MV-4-11 (cell line): ENCODE data around the gene HELLS.
A peak's percentile ranks its signal among the peaks of the same experiment; 100 is the strongest.
"Not testable (repeated sequence)": the region's sequence is repeated elsewhere in the genome, so short reads cannot be mapped to it uniquely, and the experiment has no call there.

Source experiments
- DNase-seq: peaks from one replicate; lab custom pipeline; 2025; lab: John Stamatoyannopoulos, UW

HELLS gene

DNA sequence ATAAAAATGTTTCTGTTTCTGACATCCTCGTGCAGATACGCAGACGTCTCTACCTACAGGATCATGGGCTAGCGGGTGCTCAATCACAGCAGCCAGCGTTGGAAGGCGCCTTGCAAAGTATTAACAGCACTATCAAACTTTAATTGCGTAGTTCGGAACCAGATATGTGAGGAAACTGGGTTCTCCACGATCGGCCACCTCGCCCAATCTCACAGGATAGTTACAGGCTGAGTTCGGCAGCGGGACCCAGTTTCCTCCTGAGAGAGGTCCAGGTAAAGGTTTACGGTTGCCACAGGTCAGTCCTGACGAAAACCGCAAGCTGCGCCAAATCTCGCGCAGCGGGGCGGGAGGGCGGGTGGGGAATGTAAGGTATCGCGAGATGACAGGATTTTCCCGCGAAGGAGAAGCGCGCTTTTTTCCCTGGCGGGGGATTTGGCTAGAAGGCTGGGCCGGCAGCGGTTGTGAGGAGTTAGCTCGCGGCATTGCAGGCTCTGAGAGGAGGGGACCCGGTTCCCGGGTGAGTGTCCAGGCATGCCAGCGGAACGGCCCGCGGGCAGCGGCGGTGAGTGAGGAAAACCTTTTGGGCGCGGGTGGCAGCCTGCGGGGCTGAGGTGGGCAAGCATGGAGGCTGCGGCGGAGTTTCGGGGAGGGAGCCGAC lies at the start of gene HELLS:
Gene HELLS (plus strand): TSS at position 398 of the 658 bp plus-strand sequence. CDS start 134 bp downstream, at position 532.
- DNase-seq: peak; percentile 69

DNA sequence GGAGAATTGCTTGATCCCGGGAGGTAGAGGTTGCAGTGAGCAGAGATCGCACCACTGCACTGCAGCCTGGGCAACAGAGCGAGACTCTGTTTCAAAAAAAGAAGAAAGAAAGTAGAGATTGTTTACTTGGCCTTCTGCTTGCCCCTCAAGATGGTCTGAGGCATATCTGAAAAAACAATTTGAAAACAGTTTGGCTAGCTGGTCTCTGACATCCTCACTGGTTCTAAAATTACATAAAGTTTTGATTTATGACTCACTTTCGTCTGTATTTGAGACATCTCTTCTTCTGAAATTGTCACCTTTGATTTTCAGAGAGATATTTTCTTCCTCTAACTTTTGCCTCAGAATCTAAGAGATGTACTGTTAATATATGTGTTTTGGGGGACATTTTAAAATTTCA lies 49.6 kb upstream of the HELLS start:
- no peak for DNase-seq

DNA sequence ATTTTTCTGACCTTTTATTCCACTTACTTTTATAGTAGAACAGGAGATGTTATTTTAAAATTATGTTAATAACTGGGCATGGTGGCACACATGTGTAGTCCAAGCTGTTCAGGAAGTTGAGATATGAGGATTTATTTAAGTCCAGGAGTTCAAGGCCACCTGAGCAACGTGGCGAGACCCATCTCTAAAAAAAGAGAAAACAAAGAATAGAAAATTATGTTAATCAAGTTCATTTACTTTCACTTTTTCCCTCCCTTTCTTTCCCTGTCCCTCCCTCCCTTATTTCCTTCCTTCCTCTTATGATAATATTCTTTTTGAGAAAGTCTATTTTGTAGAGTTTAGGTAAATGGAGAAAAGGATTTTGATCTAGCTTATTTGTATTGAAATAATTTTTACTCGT lies 48.9 kb upstream of the HELLS start:
- no peak for DNase-seq

DNA sequence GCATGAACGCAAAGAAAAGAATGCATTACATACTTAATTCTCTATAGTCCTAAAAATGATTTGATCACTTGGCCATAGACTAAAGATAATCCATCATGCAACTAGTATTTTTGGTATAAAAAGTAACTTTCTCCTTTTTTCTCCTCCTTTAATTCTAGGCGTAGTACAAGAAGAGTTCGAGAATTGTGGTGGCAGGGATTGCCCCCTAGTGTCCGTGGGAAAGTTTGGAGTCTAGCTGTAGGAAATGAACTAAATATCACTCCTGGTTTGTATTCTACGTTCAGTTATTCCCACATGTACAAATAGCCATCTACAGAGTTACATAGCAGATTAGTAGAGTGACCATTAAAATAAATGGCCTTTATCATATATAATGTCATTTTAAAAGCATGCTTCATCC lies 45.5 kb upstream of the HELLS start:
- DNase-seq: no peak

DNA sequence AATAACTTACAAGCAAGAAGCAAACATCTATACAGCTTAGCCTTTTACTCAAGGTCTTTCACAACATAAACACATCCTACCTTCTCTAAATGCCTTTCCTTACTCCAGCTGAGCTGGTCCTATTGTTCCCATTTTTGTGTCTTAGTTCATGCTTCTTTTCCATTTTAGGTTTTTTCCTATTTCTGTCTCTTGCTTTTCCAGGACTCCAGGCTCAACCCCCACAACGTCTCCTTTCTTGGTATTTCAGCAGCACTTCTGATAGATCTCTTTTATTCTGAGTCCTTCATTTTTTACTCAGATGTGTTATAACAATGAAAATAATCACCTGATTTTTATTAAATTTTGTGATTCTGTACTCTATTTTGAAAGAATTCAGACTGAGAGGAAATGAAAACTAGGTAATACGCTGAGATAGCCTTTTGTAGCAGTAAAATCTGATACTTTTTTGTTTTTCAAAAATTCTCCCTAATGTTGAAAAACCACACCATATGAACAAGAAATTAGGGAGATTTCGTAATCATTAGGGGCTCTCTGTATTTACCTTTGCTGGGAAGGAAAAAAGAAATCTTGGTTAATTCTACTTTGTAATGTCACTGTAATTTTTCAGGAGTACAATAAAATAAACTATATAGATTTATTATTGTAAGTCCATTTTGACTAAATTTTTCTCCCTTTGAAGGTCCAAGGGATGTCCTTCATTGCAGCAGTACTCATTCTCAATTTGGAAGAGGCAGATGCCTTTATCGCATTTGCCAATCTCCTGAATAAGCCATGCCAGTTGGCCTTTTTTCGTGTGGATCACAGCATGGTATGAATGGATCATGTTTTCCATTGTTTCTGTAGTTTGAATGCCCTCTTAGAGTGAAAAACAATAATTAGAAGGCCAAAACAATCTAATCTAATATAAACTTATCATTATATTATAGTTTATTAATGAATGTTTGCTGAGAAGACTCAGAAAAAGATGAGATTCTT lies 24.0 kb upstream of the HELLS start:
- no peak for DNase-seq

DNA sequence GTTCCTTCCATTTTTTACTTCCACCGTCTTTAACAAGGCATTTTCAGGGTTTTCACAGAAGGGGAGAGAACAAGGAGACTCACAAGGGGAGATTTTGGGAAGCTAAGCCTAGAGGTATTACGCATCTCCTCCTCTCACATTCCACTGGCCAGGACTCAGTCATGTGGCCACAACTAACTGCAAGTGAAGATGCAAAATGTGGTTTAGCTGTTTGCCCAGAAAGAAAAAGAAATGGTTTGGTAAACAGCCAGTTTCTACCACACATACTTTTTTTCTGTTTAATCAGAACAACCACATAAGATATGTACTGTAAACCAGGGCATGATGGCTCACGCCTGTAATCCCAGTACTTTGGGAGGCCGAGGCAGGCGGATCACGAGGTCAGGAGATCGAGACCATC lies 21.4 kb upstream of the HELLS start:
- no peak for DNase-seq

DNA sequence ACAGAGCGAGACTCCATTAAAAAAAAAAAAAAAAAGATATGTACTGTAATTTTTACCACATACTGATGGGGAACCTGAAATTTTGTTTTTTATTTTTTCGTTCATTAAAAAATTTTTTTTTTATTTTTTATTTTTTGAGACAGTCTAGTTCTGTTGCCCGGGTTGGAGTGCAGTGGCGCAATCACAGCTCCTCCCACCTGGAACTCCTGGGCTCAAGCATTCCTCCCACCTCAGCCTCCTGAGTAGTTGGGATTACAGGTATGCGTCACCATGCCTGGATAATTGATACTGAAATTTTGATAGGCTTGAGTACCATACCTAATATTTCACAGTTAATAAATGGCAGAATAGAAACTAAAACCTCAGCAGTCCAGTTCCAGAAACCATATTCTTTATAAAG lies 20.9 kb upstream of the HELLS start:
- no peak for DNase-seq

DNA sequence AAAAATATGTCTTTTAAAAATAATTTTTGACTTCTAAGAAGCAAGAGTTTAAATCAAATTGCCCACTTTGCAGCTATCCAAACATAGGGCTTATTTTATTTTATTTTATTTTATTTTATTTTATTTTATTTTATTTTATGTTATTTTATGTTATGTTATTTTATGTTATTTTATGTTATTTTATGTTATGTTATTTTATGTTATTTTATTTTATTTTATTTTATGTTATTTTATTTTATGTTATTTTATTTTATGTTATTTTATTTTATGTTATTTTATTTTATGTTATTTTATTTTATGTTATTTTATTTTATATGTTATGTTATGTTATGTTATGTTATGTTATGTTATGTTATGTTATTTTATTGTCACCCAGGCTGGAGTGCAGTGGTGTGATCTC lies 14.0 kb upstream of the HELLS start:
- not testable (repeated sequence) for DNase-seq

DNA sequence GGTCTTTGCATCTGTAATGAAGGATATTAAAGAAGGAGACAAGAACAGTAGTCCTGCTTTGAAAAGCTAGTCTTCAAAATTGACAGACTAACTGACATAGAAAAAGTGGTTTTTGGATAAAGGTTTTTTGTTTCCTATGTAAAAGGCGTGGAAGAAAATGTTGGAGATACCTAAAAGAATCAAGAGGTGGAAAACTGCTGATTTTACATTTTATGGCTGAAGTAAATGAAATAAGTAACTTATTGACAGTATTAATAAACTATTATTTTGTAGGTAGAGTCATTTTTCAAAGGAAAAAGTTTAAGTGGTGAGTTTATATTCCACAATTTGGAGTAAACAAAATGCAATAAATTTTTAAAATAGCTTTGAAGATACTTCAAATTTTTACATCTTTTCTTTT lies 12.6 kb upstream of the HELLS start:
- no peak for DNase-seq

DNA sequence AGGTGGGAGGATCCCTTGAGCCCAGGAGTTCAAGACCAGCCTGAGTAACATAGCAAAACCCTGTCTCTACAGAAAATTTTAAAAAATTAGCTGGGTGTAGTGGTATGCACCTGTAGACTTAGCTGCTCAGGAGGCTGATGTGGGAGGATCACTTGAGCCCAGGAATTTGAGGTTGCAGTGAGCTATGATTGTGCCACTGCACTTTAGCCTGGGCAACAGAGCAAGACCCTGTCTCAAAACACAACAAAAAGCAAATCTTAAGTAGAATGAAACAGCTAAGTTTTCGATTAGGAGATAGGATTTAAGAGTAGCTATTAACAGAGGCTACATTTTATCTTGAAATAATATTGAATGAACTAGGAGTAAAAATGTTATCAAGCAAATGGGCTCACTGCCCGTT lies 3.3 kb upstream of the HELLS start:
- not testable (repeated sequence) for DNase-seq

DNA sequence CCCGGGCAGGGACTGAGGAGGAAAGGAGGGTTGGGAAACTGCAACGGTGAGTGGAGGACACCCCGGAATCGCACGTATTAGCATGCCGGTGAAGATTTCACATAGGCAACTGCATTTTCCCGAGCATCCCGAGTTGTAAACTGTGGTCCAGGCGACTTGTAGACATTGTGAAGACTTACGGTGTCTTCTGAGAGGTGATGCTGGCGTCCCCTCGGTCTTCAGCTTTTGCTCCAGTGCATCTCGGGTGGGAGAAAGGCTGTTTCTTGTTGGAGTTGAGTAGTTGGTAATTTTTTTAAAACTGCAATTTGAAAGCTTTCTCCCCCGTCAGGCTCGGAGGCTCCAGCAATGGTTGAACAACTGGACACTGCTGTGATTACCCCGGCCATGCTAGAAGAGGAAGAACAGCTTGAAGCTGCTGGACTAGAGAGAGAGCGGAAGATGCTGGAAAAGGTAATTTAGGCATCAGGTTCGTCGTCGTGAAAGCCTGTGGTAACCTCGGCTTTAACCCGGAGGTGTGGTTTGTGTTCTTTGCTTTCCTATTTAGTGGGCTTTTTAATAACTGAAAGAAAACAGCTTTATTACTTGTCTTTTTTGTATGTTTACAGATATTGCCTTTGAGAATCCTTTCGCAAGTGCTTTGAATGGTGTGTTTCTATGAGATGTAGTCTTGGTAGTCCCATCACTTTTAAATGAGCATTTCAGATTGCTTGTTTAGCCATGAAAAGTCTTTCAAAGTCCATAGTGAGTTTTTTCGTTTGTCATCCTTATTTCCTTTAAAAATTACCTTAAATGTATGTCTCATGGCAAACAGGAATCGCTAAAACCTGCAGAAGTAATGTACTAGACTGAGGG lies 687 bp downstream of the HELLS start:
- DNase-seq: no peak

DNA sequence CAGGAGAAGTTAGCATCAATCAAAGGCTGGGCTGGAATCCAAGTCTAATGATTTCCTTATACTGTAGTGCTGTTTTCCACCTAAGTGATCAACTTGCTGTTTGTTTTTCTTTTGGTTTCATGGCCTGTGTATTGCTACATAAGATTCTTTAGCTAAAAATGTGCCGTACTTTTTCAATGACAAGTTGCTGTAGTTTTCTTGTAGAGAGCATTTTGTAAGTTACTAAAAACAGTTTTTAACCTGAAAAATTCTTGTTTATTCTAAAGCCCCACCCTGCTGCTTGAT lies 1.3 kb downstream of the HELLS start:
- no peak for DNase-seq

DNA sequence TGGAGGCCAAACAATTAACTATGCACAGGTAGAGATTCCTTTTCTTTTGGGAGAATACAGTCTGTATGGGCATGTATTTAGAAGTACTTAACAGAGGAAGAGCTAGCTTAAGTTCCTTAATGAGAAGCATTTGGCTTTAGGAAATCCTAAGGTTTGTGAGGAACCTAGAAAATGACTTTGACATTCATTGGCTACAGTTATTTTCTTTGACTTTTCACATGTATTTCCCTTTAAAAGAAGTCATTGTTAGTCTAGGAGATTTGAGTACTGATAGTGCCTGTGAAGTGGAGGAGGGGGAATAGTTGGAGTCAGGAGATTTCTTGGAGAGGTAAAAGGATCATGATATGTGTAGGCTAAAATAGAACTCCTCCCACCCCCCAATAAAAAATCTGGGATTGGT lies 3.6 kb downstream of the HELLS start:
- no peak for DNase-seq

DNA sequence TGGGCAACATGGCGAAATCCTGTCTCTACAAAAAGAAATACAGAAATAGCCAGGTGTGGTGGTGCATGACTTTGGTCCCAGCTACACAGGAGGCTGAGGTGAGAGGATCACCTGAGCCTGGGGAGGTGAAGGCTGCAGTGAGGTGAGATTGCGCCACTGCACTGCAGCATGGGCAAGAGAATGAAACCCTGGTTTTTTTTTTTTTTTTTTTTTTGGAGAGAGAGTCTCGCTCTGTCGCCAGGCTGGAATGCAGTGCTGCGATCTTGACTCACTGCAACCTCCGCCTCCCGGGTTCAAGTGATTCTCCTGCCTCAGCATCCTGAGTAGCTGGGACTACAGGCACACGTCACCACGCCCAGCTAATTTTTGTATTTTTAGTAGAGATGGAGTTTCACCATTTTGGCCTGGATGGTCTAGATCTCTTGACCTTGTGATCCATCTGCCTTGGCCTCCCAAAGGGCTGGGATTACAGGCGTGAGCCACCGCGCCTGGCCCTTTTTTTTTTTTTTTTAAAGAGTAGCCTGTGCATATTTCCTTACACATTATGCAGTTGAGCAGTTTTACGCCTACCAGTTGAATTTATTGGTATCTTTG lies 22.2 kb downstream of the HELLS start:
- DNase-seq: not testable (repeated sequence)

DNA sequence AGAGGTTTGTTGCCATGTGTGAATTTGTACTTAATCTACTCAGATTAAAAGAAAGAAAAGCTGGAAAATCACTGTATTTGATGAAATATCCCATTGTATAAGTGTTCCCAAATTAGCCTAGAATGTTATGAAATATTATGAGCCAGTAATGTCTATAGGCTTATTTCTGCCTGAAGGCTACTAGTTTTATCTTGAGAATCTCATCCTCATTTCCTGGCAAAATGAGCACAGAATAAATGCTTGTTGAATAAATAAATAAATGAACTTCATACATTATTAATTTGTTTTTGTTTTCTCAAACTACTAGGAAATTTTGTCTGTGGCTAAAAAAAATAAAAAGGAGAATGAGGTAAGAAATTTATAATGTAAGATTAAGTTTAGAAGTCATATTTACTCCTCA lies 25.5 kb downstream of the HELLS start:
- no peak for DNase-seq

DNA sequence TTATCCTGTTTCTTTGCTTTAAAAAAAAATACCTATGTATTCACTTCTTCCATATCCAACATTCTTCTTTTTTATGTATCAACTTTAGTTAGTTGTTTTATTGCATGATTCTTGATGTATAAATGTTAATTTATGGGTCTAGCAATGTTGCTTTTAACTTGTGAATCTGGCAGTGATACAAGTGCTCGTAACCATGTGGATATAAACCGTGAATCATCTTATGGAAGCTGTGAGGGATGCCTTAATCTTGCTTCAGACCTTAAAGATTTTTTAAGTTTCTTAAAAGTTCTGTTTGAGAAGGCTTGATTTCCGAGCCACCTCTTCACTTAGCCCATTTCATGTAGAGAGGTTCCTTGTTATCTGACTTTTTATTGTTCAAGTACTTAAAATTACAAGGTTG lies 25.9 kb downstream of the HELLS start:
- DNase-seq: no peak

DNA sequence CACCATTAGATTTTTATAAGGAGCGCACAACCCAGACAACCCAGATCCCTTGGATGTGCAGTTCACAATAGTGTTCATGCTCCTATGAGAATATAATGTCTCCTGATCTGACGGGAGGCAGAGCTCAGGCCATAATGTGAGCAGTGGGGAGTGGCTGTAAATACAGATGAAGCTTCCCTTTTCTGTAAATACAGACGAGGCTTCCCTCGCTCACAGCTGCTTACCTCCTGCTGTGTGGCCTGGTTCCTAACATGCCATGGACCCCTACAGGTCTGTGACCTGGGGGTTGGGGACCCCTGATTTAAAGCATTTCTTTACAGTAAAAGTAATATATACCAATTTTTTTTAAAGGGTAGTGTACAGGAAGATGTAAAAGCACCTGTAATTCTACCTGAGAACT lies 33.2 kb downstream of the HELLS start:
- no peak for DNase-seq

DNA sequence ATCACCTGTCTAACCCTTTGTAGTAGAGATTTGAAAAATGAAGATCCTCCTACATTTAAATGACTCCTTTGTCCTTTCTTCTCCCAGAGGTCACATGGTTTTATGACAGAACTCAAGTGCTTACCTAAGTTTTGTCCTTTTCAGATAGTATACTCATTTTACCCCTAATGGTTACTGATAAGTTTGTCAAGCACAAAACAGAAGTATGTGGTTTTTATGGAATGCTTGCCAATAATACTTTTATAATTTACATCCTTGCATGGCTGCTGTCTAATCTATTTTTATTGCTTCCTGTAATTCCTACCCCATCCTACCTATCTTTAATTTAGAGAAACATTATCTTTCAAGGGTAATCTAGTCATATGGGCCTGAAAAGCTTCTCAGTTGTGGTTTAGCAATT lies 37.5 kb downstream of the HELLS start:
- DNase-seq: no peak

DNA sequence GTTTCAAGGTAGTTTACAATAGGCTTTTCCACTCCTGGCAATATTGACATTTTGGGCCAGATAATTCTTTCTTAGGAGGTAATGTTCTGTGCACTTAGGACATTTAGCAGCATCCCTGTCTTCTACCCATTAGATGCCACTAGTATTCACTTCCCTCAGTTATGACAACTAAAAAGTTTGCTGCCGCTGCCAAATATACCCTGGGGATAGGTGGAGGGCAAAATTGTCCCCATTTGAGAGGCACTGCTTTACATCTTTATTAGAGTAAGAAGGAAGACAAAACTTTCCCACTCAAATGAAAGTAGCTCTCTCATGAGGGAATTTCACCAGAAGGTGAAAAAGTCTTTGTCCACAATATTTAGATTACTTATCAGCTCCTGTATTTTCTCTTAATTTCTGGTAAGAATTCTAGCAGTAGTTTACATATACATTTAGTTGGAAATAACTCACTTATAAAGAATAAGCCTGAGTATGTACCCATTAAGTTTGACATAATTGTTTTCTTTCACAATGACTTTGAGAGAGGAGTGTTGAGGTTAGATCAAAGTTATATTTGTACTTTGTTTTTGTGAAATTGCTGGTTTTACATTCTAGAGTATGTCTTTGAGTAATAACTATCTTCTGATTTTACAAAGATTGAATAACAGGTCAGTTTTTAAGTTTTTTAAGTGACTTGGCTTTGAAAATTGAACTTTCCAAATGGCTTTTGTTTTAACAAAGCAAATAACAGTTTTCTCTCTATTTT lies 46.0 kb downstream of the HELLS start:
- DNase-seq: no peak

DNA sequence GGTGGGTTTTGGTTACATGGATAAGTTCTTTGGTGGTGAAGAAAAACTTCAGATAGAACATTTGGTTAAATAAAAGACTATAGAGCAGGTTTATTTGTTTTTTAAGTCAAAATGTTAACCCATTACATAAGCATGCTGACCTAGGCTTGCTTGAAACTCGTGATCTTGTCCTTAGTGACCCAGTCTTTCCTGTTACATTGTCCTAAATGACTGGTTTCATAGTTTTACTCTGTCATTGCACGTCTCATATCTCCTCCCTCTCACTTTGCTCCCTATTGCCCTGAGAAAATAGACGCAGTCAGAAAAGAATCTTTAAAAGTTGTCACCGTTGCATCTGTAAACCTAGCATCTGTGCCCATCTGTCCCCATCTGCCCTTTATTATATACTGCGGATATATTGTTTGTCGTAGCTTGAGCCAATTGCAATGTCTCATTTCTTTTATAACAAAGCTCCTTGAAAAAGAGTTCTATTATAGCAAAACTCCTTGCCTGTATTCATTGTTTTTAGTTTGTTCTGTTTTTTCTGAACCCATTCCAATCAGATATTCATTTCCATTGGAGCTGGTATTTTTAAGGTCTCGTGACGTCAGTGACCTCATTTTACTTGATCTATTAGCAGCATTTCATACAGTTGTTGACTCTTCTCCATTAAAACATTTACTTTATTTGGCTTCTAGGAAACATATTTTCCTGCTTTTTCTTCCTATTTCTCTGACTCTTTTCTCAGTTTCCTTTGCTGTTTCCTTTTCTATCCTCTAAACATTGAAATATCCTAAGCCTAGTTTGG lies 57.3 kb downstream of the HELLS start:
- DNase-seq: no peak

DNA sequence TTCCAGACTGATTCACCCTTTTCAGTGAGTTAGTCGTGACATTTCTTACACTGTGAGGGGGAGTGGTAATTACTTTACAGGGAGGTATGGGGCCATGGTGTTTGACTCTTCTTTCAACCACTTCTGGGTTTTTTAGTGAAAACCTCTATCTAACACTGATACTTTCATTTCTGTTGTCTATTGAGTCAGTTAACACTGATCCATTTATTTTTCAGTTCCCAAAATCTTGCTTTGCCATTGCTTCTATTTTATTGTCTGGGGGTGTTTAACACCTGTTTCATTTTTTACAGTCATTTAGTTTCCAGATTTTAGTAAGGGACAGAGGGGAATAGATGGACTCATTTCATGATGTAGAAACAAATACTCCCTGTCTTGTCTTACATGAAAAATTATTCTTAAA lies 61.5 kb downstream of the HELLS start:
- peak; percentile 2 for DNase-seq
